H4 (cell line): ENCODE measurements around the gene VAMP5. TPM values are rescaled to one million over a fixed set of nuclear protein-coding genes. Genes with fewer than 3 reads are reported as not detected.
"Not testable (repeated sequence)": the region's sequence is repeated elsewhere in the genome, so short reads cannot be mapped to it uniquely, and the experiment has no call there.

Experiments
- DNase-seq: peaks from one replicate; pipeline ENCODE4 v3.0.0-alpha.2; 2015; ENCODE audit warnings: low spot score
- total RNA-seq: library from RNA; depleted of rRNA; stranded (reverse); fragments of >200 nt; shearing (Covaris generic); gene quantifications from 2 replicates; pipeline ENCODE4 v1.2.3, GENCODE V29; 2014

VAMP5 gene
- total RNA-seq, 1 experiment from 2014 or later, result 0.77 TPM

DNA sequence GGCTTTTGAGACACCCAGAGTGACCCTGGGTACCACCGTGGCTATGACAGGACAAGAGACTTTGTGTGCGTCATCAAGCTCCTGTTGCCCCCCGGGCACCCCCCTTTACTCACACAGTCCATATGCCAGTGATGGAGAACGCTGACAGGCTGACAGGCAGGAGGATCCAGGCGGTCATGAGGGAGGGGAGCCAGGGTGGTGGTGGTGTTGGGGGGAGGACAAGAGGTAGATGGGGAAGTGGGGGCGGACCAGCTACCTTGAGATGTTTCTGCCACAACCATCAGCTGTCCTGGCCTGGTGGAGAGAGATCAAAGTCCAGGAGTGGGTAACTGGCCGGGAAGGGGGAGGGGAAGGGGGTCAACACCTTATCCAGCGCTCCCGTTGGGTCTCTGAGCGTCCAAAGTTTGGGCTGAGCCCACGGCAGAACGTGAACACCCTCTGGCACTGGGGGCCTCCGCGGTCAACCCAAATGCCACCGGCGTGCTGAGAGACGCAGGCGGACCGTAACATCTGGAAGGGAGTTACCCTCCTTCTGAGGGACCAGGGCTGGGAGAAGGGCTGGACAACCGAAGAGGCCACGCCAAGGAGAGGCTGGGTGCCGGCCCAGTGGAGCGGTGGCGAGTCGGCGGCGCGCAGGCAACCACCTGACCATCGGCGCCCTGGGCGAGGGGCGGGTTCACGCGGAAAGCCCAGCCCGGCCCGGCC, 17.7 kb downstream of the VAMP5 start:
- no peak for DNase-seq

DNA sequence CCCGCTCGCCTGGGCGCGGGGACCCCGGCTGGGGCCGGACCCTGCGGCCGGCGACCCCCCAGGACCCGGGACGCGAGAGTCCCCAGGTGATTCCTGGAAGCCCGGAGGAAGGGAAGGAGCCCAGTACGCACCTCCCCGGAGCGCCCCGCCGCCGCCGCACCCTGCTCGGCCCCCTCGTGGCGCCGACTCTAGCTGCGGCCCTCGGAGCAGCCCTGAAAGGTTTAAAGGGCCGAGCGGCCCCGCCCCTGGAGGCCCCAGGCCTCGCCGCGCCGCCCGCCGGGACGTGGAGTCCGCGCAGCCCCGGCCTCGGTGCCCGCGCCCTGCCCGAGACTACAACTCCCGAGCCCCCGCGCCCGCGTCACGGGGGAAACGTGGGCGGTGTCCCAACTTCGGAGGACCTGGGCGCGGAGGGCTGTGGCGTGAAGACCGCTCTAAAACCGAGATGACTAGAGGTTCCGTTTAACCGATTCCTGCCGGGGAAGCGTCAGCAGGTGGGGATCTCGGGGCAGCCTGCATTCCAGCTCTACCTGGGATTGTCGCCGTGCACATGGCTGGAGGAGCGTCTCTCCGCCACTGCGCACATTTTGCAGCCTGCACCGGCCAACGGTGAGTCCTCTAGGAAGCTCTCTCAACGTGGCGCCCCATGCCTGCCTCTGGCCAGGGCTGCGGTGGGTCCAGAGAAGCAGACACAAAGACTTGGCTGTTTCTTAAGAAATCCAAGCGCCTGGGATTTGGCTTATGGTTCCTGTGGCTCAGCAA, 18.4 kb downstream of the VAMP5 start, which contains the start of gene TMEM150A:
TMEM150A (minus strand) TSS at position 223 of the 759 bp plus-strand sequence. CDS start 750 bp downstream, outside the sequence.
- DNase-seq, result peak; percentile 73

DNA sequence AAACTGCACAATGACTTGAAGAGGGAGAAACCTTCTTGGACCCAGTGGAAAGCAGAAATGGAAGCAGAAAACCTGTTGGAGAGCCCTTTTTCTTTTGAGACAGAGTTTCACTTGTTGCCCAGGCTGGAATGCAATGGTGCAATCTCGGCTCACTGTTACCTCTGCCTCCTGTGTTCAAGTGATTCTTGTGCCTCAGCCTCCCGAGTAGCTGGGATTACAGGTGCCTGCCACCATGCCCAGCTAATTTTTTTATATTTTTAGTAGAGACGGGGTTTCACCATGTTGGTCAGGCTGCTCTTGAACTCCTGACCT, 19.9 kb downstream of the VAMP5 start:
- DNase-seq, result not testable (repeated sequence)

DNA sequence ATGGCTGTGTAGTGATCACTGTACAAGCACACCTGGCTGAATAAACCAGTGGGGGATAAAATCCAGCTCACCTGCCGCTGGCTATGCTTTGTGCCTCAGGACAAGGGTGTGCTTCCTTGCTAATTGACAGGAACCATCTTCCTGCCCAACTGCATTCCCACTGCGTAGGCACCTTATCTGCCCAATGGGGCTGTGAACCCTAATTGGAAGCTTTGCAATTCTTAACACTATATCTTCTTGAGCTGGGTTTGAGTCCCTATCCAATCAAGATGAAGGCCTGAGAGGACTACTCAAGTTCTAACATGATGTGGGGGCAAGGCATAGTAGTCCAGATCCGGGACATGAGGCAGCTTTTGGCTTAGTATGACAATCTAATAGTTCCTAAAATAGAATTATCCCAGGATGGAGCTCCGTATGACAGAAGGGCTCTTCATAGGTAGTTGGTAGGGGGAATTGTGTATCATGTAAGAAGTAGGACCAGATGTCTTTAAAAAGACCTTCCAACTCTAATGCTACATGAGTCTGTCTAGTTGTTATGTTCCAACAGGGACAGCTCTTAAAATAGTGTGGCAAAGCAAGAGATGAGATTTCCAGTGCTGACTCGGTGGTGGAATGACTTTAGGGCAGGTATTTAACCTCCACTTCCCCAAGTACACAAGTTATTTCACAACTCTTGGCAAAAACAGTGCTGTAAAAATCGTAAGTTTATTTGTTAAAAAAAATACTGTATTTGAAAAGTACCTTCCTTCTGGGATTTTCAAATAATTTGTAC, 20.5 kb downstream of the VAMP5 start:
- no peak for DNase-seq

DNA sequence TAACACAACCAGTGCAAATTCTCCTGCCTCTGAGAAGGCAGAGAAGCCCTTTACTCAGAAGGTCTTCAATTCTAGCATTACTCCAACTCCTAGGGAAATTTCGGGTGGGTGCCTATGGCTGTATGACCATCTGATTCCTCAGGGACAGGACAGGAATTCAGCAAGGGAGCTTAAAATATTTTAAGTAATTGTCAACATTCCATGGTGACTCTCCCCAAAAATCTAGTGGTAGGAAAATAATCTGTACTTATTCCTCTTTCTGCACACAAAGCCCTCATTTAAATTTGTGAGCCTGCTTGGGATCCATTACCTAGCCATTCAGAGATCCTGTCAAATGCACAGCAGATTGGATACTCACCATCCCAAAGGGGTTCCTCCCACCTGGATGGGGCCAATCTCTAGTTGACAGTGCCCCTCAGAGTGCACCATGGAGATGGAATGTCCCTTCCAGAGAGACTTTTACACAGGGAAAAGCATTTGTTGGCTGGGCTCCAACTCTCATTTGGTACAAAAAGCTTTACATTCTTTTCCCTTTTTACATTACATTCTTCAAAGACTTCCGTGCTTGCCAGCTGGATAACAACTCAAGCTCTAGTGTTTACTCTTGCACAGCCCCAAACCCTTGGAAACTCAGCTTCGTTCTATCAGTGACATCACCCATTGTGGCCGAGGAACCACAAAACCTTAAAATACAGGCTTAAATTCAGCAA, 21.3 kb downstream of the VAMP5 start:
- peak; percentile 71 for DNase-seq

DNA sequence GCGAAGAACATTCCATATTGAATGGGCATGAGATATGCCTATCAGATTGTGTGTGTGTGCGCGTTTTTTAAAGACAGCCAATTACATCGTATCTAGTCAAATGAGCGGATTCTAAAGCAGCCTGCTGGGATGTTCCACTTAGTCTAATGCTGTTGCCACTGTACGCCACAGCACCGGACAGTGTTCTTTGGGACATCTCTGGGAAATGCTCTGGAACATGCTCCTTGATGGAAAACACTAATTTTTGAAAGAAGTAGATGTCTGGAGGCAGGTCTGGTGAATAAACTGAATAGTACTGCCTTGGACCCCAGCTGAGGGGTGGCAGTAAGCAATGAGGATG, 21.9 kb downstream of the VAMP5 start:
- DNase-seq, result no peak

DNA sequence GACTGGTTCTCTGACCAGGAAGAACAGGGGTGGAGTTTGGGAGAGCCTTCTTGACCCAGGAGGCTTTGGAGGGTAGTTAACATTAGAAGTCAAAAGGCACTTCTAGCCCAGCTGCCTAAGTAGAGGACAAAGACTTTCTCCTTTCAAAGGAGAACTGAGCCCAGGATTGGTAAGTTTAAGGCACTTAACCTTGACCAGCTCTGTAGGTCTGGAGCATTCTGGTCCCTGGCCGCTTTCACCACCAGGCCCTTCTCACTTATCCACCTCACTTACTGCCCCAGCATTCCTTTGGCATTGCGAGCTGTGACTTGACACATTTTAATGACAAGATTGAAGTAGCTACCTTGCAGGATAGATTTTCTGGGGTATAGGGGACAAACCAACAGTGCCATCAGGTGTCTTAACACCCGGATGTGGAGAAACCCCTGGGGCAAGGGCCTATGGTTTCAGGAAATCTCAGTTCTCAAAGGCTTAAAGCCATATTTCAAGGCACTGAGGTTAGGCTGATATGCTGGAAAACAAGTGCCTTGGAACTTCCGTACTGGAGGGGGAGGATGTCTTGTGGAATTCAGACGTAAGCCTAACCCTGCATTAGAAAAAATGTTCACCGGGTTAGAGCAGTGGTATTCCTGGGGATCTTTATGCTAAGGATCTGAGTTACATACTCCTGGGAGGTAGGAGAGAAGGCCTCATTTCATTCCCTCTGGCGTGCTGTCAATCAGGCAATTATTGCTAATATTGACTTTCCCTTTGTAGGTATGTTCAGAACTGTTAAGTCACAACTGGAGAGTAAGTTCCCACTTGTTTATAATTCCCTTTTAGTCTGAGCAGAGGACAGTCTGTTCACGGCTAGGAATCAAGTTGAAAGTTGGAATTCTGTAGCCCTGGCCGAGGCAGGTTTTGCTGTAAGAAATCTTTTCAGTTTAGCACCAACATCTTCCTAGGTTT, 23.3 kb downstream of the VAMP5 start:
- no peak for DNase-seq

DNA sequence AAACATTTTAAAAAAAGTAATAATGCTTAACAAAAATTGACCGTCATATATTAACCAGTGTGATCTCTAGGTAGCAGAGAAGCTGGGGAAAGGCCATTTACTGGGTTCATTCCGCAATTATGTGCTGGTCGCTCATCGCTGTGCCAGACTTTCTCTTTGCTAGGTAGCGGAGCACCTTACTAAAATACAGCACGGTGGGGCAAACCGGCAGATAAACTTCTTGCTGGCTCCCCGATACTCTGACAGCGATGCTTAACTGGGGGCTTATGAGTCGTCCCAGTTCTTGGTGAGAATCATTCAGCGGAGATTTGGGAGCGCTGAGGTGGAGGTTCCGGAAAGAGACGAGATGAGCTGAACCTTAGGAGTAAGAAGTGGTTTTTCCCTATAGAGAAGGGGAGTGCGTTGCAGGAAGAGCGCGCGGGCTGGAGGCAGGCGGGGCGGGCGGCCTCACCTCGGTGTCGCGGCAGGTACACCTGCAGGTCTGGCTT, 27.0 kb downstream of the VAMP5 start:
- DNase-seq, result no peak

DNA sequence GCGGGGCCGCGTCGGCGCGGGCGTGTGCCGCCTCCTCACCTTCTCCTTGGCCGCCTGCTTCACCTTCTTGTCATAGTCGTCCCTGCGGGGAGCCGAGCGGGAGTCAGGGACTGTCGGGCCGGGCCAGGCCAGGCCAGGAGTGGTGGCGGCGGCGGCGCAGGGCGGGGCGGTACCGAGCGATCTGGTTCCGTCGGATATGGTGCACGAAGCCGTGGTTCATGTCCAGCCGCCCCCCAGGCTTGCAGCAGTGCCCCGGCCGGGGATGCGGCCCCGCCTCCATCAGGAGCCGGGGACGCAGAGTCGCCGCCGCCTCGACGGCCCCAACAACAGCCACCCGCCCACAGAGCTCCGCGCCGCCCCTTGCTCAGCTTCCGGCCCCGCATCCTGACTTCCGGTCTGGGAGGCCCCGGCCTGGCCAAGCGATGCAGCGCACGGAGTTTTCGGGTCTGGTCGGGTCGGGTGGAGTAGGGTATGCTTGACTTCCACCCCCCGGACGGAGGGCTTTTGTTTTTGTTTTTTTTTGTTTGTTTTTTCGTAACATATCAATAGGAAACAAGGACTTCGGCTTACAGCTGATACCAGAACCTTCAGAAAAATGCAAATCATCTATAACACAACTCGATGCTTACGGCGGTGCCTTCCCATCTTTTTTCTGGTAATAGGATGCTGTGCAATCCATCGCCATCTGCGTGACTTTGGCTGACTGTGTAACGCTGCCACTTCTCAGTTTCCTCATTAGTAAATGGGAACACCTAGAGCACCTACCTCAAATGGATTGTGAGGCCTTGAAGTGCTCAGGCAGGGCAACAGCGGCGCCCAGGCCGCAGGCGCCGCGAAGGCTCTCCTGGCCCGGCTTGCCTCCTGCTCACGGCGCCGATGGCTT, 27.7 kb downstream of the VAMP5 start, which contains the start of gene C2orf68:
C2orf68 (minus strand) TSS at position 362 of the 883 bp plus-strand sequence; CDS start at position 280, 82 bp downstream.
- DNase-seq, result peak; percentile 73

DNA sequence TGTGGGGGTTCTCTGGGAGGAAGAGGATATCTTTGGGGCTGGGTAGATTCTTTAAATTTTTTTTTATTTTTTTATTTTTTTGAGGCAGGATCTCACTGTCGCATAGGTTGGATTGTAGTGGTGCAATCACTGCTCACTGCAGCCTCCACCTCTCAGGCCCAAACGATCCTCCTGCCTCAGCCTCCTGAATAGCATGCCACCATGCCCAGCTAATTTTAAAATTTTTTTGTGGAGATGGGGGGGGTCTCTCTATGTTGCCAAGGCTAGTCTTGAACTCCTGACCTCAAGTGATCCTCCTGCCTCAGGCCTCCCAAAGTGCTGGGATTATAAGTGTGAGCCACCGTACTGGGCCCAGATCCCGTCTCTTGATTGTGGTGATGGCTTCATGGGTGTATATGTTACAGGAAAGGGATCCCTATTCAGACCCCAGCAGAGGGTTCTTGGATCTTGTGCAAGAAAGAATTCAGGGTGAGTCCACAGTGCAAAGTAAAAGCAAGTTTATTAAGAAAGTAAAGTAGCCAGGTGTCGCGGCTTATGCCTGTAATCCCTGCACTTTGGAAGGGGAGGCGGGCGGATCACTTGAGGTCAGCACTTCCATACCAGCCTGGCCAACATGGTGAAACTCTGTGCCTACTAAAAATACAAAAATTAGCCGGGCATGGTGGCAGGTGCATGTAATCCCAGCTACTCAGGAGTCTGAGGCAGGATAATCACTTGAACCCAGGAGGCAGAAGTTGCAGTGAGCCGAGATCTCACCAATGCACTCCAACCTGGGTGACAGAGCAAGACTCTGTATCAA, 29.7 kb downstream of the VAMP5 start:
- no peak for DNase-seq

DNA sequence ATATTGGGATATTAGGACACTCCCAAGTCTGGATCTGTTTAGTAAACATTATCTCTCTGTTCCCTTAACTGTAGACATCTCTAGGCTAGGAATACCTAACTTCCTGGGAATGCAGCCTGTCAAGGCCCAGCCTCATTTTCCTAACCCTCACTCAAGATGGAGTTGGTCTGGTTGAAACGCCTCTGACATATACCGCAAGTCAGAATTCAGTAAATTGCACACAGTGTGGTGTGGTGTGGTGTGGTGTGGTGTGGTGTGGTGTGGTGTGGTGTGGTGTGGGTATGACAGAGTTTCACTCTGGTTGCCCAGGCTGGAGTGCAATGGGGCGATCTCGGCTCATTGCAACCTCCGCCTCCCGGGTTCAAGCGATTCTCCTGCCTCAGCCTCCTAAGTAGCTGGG, 30.5 kb downstream of the VAMP5 start:
- DNase-seq, result not testable (repeated sequence)

DNA sequence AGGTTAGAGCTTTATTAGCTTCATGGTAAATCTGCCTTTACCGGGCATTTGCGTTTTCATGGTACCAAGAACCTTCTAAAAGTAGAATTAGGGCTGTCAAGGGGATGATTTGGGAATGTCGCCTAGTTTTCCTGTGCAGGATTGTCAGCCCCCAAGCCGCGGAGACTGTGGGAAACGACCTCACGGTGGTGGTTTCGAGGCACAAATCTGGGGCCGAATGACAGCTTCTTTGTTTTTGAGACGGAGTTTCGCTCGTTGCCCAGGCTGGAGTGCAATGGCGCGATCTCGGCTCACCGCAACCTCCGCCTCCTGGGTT, 31.1 kb downstream of the VAMP5 start:
- DNase-seq, result no peak

DNA sequence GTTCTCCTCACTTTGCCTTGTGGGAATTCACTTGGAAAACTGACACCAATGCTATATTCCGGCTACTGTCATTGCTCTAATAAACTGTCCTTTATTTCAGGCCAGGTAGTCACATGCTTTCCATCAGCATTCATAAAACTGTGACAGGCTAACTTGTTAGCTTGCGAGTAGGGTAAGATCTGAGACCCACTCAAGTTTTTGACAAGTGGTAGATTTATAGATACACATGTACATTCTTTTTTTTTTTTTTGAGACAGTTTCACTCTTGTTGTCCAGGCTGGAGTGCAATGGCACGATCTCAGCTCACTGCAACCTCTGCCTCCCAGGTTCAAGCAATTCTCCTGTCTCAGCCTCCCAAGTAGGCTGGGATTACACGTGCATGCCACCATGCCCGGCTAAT, 33.5 kb downstream of the VAMP5 start:
- DNase-seq, result not testable (repeated sequence)

DNA sequence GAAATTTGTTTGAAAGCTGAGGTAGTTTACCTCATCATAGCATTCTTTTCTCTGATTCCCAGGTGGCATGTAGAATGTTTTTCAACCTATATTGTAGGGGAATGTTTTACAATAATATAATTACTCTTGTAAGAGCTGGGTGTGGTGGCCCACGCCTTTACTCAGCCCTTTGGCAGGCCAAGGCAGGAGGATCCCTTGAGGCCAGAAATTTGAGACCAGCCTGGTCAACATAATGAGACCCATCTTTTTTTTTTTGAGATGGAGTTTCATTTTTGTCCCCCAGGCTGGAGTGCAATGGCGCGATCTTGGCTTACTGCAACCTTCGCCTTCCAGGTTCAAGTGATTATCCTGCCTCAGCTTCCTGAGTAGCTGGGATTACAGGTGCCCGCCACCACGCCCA, 35.4 kb downstream of the VAMP5 start:
- no peak for DNase-seq

DNA sequence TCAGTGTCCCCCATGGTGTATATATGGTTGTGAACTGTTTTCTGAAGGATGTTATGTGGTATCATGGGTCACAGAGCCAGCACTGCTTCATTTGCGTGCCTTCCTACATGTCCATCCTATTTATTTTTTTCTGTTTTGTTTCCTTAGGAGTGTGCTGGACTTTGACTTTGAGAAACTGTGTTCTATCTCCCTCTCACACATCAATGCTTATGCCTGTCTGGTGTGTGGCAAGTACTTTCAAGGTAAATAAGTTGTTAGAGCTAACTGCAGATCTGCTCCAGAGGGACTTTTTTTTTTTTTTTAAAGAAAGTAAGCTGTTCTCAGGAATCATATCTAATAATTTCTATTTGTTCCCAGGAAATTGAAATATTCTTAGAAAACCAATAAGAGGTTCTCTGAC, 37.1 kb downstream of the VAMP5 start:
- DNase-seq, result no peak

DNA sequence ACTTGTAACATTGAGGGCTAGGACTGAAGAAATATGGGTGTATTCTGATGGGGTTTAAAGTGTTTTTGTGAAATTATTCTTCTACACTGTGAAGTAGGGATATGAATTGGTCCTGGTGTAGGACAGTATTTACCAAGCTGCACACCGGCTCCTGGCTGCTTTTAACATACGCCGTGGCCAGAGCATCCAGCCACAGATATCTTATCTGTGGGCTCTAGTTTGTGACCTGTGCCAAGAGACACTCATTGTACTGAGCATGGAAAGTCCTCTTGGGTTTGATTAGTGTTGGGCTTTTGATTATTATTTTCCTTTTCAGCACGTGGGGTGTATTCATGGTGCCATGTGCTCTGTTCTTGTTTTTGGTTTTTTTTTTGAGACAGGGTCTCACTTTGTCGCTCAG, 39.8 kb downstream of the VAMP5 start:
- DNase-seq, result no peak

DNA sequence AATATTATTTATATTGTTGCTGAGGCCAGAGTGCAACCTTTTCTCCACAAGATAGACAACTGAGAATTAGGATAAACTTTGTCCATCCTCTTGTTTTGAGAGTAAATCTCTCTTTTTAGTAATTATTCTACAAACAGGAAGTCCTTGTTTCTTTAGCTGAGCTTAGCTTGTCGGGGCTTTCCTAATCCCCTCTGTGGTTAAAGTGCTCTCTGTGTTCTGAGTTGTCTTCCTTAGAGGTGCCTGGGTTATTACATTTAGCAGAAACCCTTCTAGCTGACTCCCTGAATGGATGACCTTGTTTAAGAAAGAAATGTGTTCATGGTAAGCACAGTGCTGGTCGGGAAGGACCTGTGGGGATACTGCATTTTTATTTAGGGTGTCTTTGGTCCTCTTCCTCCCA, 44.4 kb downstream of the VAMP5 start:
- DNase-seq, result no peak

DNA sequence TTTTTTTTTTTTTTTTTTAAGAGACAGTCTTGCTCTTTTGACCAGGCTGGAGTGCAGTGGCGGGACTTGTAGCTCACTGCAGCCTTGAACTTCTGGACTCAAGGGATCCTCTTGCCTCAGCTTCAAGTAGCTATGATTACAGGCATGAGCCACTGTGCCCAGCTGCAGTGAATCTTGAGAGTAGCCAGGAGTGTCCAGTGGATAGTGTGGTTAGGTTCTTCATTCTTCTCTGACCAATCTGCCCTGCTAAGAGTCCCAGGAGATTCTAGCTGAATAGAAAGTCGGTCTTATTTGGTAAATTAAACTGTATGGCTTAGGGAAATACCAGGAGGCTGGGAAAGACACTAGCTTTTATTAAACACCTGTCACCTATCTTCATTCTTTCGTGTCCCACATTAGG, 47.1 kb downstream of the VAMP5 start:
- DNase-seq, result no peak

DNA sequence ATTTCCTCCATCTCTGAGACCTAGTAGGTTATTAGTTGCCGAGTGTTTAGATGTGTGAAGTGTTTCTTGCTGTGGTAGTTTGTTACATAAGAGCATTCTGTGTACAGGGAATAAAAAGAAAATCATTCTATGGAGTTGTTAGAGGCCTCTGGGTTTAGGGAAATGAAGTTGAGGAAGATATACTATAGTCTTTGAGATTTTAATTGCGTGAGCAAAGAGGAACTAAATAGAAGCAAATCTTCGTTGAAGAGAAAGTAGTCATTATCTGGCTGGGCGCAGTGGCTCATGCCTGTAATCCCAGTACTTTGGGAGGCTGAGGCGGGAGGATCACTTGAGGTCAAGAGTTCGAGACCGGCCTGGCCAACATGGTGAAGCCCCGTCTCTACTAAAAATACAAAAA, 50.8 kb downstream of the VAMP5 start:
- DNase-seq, result no peak
